Keratinocyte (primary cell): ENCODE measurements around the gene VPS35L. TPM values are rescaled to one million over a fixed set of nuclear protein-coding genes. Genes with fewer than 3 reads are reported as not detected.

ENCODE experiments used
- DNase-seq: peaks from one replicate; pipeline ENCODE4 v3.0.0-alpha.2; 2011; ENCODE audit warnings: low read depth, missing footprints, low spot score
- FAIRE-seq: peaks from 2 replicates; lab custom pipeline; 2011; peaks lifted over from hg19 to GRCh38; lab: Jason Lieb, UNC
- H2AFZ ChIP-seq: 2 replicates; pipeline ENCODE4 v1.6.0; 2012; ENCODE audit warnings: low read length, control low read depth, inconsistent platforms; ENCODE audit not compliant: control insufficient read depth
- H3K27ac ChIP-seq: 2 replicates; pipeline ENCODE4 v1.5.1; 2011; ENCODE audit warnings: low read length; ENCODE audit not compliant: control insufficient read depth, insufficient read depth
- H3K27me3 ChIP-seq: 3 replicates; pipeline ENCODE4 v1.6.0; 2011; ENCODE audit warnings: low read length; ENCODE audit not compliant: control insufficient read depth, insufficient read depth; ENCODE audit errors: extremely low read depth
- H3K36me3 ChIP-seq, 2 experiments: 2 replicates in 1 of 2; 3 replicates in 1 of 2; pipeline ENCODE4 v1.5.1; 2011; ENCODE audit warnings: low read length in 2 of 2, mild to moderate bottlenecking in 1 of 2; ENCODE audit not compliant: control insufficient read depth in 2 of 2, insufficient read depth in 2 of 2; ENCODE audit errors: extremely low read depth in 1 of 2
- H3K4me1 ChIP-seq: 3 replicates; pipeline ENCODE4 v1.5.1; 2011; ENCODE audit warnings: low read length; ENCODE audit not compliant: control insufficient read depth, insufficient read depth; ENCODE audit errors: extremely low read depth
- H3K4me2 ChIP-seq: 3 replicates; pipeline ENCODE4 v1.6.0; 2011; ENCODE audit warnings: low read depth, low read length; ENCODE audit not compliant: control insufficient read depth, insufficient read depth; ENCODE audit errors: extremely low read depth
- H3K4me3 ChIP-seq, 3 experiments: fragments of 200-600 bp in 1 of 3; sonication (generic) in 1 of 3; 2 replicates in 2 of 3; 3 replicates in 1 of 3; pipeline ENCODE4 v1.5.1; 2011 to 2016; ENCODE audit warnings: low read length in 3 of 3, mild to moderate bottlenecking in 3 of 3, control low read depth in 2 of 3, inconsistent platforms in 1 of 3, low read depth in 1 of 3, mixed read lengths in 1 of 3, mixed run types in 1 of 3, moderate library complexity in 1 of 3; ENCODE audit not compliant: control insufficient read depth in 2 of 3, insufficient read depth in 2 of 3; ENCODE audit errors: extremely low read depth in 1 of 3
- H3K79me2 ChIP-seq: 2 replicates; pipeline ENCODE4 v1.6.0; 2012; ENCODE audit warnings: low read length; ENCODE audit not compliant: control insufficient read depth, insufficient read depth
- H3K9ac ChIP-seq: 3 replicates; pipeline ENCODE4 v1.6.0; 2011; ENCODE audit warnings: low read length; ENCODE audit not compliant: control insufficient read depth, insufficient read depth; ENCODE audit errors: extremely low read depth
- H3K9me1 ChIP-seq: 3 replicates; pipeline ENCODE4 v1.6.0; 2011; ENCODE audit warnings: low read length; ENCODE audit not compliant: control insufficient read depth, insufficient read depth; ENCODE audit errors: extremely low read depth
- H3K9me3 ChIP-seq: 2 replicates; pipeline ENCODE4 v1.5.1; 2012; ENCODE audit warnings: low read depth, low read length; ENCODE audit not compliant: control insufficient read depth
- H4K20me1 ChIP-seq: 3 replicates; pipeline ENCODE4 v1.6.0; 2011; ENCODE audit warnings: low read length; ENCODE audit not compliant: control insufficient read depth, insufficient read depth; ENCODE audit errors: extremely low read depth
- EZH2 ChIP-seq: IDR thresholded peaks from one replicate; pipeline ENCODE4 v1.6.1; 2012; ENCODE audit warnings: inconsistent platforms, mild to moderate bottlenecking, low read length, moderate library complexity
- dilution Hi-C: fragments of 300-500 bp; cut with MboI; formaldehyde crosslinking; loops from one replicate; pipeline ENCODE4 v1.7.0; 2020; ENCODE audit warnings: low sequenced_read_pairs; ENCODE audit not compliant: extremely low pct_ligation_motif_present
- polyA plus RNA-seq, 5 experiments: library from polyadenylated mRNA; depleted of rRNA in 3 of 5; stranded (reverse) in 3 of 5; stranded (forward) in 1 of 5; unstranded in 1 of 5; fragments of >200 nt; gene quantifications; 1 replicate in 1 of 5; 2 replicates in 3 of 5; 3 replicates in 1 of 5; pipeline versions ENCODE4 v1.2.1 to v1.2.3, GENCODE V29; 2011 to 2012; ENCODE audit warnings: missing spikeins in 2 of 5, low read depth in 1 of 5, low replicate concordance in 1 of 5
- TF ChIP-seq, protein P1 (sequence below), 3 experiments: IDR thresholded peaks in 1 of 3; conservative IDR thresholded peaks in 1 of 3; optimal IDR thresholded peaks in 1 of 3; 2 replicates in 2 of 3; 3 replicates in 1 of 3; pipeline versions ENCODE3 to v1.5.1; 2011; ENCODE audit warnings: low read length in 3 of 3, mild to moderate bottlenecking in 3 of 3, moderate library complexity in 2 of 3, control low read depth in 1 of 3, inconsistent platforms in 1 of 3; ENCODE audit not compliant: insufficient read depth in 2 of 3; ENCODE audit errors: extremely low read depth in 1 of 3

Gene VPS35L
- polyA plus RNA-seq, 1 donor (not counting 4 experiments of a cell fraction or from before 2014, with no cell fraction given), result 22.1 TPM

DNA sequence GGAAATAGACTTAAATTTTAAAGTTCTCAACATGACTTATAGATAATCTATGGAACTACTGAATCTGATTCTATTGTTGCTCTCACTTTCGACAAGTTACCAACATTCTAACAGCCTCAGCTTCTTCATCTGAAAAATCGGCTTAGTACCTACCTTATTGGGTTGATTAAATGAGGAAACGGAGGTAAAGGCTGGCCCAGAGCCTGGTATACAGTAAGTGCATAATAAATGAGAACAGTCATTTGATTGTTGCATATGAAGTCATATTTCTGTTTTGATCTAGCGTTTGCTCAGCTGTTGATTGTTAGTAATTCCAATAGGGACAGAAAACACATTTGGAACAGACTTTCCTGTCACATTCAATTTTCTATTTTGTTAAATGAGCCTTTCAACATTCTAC is 4.6 kb downstream of the VPS35L start:
- Histone ChIP-seq H3K4me1 (peaks cover 2% of the 10 kb centered on the region), H3K4me3 (no peak overlapping the region), H3K9me1 (no peaks in the 10 kb centered on the region), H4K20me1 (no peaks in the 10 kb centered on the region), H3K4me2 (no peak overlapping the region), H3K27ac (no peak overlapping the region), H2AFZ (no peak overlapping the region), H3K36me3 (peaks cover 0 to 2% of the 10 kb centered on the region in 2 experiments), H3K9ac (no peak overlapping the region), H3K27me3 (no peaks in the 10 kb centered on the region), H3K9me3 (no peaks in the 10 kb centered on the region), H3K79me2 (no peaks in the 10 kb centered on the region)
- dilution Hi-C loops, result no loop called here
- no peak for DNase-seq
- no peak for TF ChIP-seq EZH2
- TF ChIP-seq, protein P1, sequence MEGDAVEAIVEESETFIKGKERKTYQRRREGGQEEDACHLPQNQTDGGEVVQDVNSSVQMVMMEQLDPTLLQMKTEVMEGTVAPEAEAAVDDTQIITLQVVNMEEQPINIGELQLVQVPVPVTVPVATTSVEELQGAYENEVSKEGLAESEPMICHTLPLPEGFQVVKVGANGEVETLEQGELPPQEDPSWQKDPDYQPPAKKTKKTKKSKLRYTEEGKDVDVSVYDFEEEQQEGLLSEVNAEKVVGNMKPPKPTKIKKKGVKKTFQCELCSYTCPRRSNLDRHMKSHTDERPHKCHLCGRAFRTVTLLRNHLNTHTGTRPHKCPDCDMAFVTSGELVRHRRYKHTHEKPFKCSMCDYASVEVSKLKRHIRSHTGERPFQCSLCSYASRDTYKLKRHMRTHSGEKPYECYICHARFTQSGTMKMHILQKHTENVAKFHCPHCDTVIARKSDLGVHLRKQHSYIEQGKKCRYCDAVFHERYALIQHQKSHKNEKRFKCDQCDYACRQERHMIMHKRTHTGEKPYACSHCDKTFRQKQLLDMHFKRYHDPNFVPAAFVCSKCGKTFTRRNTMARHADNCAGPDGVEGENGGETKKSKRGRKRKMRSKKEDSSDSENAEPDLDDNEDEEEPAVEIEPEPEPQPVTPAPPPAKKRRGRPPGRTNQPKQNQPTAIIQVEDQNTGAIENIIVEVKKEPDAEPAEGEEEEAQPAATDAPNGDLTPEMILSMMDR (optimal IDR thresholded peaks at IDR 0.05 in 1 of 3, IDR thresholded peaks at IDR 0.05 in 1 of 3, conservative IDR thresholded peaks at IDR 0.05 in 1 of 3; ENCODE audit: extremely low read depth in 1 of 3, insufficient read depth in 2 of 3, low read length in 3 of 3), result no peak
- FAIRE-seq, result no peak

DNA sequence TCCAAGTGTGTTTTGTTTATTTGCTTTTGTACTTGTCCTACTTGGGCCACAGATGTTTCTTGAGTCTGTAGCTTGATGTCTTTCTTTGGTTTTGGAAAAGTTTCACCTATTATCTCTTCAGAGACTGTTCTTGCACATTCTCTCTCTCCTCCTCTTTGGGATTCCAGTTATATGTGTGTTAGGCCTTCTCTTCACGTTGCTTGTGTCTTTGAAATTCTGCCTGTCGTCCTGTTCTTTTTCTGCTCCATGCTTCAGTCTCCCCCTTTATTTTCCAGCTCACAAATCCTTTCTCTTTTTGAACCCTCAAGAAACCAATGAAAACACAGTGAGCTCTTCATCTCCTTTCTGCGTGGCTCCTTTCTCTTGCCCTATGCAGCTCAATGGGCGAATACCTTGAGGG is 7.9 kb downstream of the VPS35L start:
- DNase-seq (no peak), FAIRE-seq (no peak)
- Histone ChIP-seq H3K4me3 (no peak overlapping the region), H3K79me2 (no peaks in the 10 kb centered on the region), H3K4me2 (no peak overlapping the region), H3K9me3 (no peaks in the 10 kb centered on the region), H3K9me1 (no peaks in the 10 kb centered on the region), H3K4me1 (no peaks in the 10 kb centered on the region), H4K20me1 (no peaks in the 10 kb centered on the region), H3K27me3 (no peaks in the 10 kb centered on the region), H3K36me3 (peaks cover 0 to 6% of the 10 kb centered on the region in 2 experiments), H3K9ac (no peak overlapping the region), H3K27ac (no peak overlapping the region), H2AFZ (no peak overlapping the region)
- TF ChIP-seq EZH2, result no peak
- TF ChIP-seq, protein P1 (optimal IDR thresholded peaks at IDR 0.05 in 1 of 3, IDR thresholded peaks at IDR 0.05 in 1 of 3, conservative IDR thresholded peaks at IDR 0.05 in 1 of 3; ENCODE audit: extremely low read depth in 1 of 3, insufficient read depth in 2 of 3, low read length in 3 of 3), result no peak
- dilution Hi-C loops, result no loop called here
